ENCODE results near the gene SYT8.
"Not testable (repeated sequence)": the region's sequence is repeated elsewhere in the genome, so short reads cannot be mapped to it uniquely, and the experiment has no call there.

Gene SYT8

GRCh38 chr11:1881442-1882264, 46.9 kb downstream of the SYT8 start:
- ATAC-seq (no peak), DNase-seq (peak; percentile 4)
- H3K36me3 Mint-ChIP-seq (ENCODE audit: low read depth): no peaks in the 10 kb centered on the region
- no peak overlapping the region for H3K27ac Mint-ChIP-seq
- H3K4me3 Mint-ChIP-seq: no peak overlapping the region
- no peaks in the 10 kb centered on the region for H3K9me3 Mint-ChIP-seq
- H3K4me1 Mint-ChIP-seq: peaks cover 10% of the 10 kb centered on the region
- H3K27me3 Mint-ChIP-seq: no peaks in the 10 kb centered on the region

GRCh38 chr11:1882265-1883238, 47.8 kb downstream of the SYT8 start:
- peak; percentile 87 for ATAC-seq
- H3K4me1 Mint-ChIP-seq: peaks cover 9% of the 10 kb centered on the region
- peaks cover 4% of the 10 kb centered on the region for H3K36me3 Mint-ChIP-seq (ENCODE audit: low read depth)
- H3K9me3 Mint-ChIP-seq: no peaks in the 10 kb centered on the region
- DNase-seq: peak; percentile 89
- no peak overlapping the region for H3K4me3 Mint-ChIP-seq
- H3K27me3 Mint-ChIP-seq: no peaks in the 10 kb centered on the region
- H3K27ac Mint-ChIP-seq: no peak overlapping the region

DNA sequence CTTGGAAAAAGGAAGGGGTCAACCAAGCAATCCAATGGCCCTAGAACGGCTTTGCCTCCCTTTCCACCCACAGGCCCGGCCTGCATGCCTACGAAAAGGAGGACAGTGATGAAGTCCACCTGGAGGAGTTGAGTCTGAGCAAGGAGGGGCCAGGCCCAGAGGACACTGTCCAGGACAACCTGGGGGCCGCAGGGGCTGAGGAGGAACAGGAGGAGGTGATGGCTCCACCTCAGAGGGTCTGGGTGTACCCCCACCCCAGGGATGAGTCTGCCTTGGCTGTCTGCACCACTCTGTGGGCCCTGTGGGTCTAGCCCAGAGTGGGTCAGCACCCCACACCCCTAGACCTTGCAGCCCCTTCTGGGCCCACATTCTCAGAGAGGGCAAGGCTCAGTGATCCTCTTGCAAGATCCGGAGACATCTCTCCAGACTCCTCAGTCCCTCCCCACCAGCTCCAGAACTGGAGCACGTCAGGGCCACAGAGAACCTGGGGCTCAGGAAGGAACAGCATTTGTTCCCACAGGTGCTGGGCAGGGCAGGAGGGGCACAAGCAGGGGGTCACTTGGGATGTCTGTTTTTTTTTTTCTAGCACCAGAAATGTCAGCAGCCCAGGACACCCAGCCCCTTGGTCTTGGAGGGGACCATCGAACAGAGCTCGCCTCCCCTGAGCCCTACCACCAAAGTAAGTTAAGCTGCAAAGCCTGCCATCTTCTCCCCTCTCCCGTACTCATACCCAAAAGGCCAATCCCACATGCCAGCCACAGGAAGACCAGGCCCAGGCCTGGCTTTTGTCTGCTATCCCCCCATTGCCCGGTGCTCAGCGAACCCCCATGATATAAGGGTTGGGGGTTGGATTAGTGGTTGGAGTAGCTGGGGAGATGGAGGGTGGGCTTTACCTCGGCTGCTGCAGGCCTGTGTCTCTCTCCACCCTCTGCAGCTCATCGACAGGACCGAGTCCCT, 48.8 kb downstream of the SYT8 start:
- Mint-ChIP-seq H3K4me1 (peaks cover 12% of the 10 kb centered on the region), H3K4me3 (no peak overlapping the region), H3K27ac (no peak overlapping the region), H3K36me3 (ENCODE audit: low read depth) (peaks cover 10% of the 10 kb centered on the region), H3K27me3 (no peaks in the 10 kb centered on the region), H3K9me3 (no peaks in the 10 kb centered on the region)
- ATAC-seq: no peak
- DNase-seq: no peak

- H3K4me1 Mint-ChIP-seq: peaks cover 17% of the 10 kb centered on the region
- ATAC-seq: no peak
- no peaks in the 10 kb centered on the region for H3K27me3 Mint-ChIP-seq
- H3K4me3 Mint-ChIP-seq: no peak overlapping the region
- no peaks in the 10 kb centered on the region for H3K9me3 Mint-ChIP-seq
- H3K27ac Mint-ChIP-seq: no peak overlapping the region
- H3K36me3 Mint-ChIP-seq (ENCODE audit: low read depth): peaks cover 14% of the 10 kb centered on the region
- DNase-seq: no peak
Measured at GRCh38 chr11:1884303-1884700, 49.5 kb downstream of the SYT8 start.

- not testable (repeated sequence) for DNase-seq, H3K27me3 Mint-ChIP-seq, H3K27ac Mint-ChIP-seq, H3K4me3 Mint-ChIP-seq, H3K9me3 Mint-ChIP-seq, ATAC-seq
- H3K4me1 Mint-ChIP-seq: peaks cover 28% of the 10 kb centered on the region
- peaks cover 14% of the 10 kb centered on the region for H3K36me3 Mint-ChIP-seq (ENCODE audit: low read depth)
Measured at GRCh38 chr11:1886551-1886950, 51.8 kb downstream of the SYT8 start.
